NCI-H2029 (cell line): ENCODE results near the gene SMOC2.
A peak's percentile ranks its signal among the peaks of the same experiment; 100 is the strongest.
"Not testable (repeated sequence)": the region's sequence is repeated elsewhere in the genome, so short reads cannot be mapped to it uniquely, and the experiment has no call there.

Experiments
- DNase-seq: peaks from one replicate; lab custom pipeline; 2025; lab: John Stamatoyannopoulos, UW

SMOC2 gene

GRCh38 chr6:168660400-168660945 is 219.5 kb downstream of the SMOC2 start:
- DNase-seq = no peak

GRCh38 chr6:168662301-168662936 is 221.4 kb downstream of the SMOC2 start:
- no peak for DNase-seq

DNA sequence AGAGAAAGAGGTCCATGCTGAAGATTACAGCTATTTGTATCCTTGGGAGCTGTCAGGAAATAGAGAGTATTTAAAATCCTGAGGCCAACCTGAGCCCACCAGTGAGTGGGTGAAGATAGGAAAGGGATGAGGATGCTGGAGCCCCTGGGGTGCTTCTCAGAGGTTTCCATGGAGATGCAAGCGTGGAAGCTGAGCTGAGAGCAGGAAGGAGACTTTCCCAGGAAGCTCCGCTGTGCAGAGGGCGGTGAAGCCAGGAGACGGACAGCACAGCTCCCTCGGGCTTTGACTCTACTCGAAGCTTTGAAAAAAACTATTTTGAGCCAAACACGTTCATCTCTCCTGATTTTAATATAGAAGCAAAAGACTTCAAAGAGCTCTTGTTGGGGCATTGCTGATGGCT is 222.1 kb downstream of the SMOC2 start:
- DNase-seq = no peak

- no peak for DNase-seq
These were observed 224.0 kb downstream of the SMOC2 start for GRCh38 chr6:168664956-168665355.

DNA sequence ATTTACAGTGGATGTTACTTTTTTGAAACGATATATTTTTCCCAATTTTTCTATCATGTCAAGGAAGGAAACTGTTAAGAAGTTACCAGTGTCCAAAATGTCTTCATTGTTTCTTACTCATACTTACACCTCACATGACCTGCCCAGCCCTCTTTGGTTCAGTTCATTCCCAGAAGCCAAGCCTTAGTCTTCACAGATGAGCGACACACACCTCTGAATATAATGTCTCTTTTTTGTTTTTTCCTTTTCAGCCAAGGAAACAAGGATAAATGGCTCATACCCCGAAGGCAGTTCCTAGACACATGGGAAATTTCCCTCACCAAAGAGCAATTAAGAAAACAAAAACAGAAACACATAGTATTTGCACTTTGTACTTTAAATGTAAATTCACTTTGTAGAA is 225.2 kb downstream of the SMOC2 start:
- no peak for DNase-seq

DNA sequence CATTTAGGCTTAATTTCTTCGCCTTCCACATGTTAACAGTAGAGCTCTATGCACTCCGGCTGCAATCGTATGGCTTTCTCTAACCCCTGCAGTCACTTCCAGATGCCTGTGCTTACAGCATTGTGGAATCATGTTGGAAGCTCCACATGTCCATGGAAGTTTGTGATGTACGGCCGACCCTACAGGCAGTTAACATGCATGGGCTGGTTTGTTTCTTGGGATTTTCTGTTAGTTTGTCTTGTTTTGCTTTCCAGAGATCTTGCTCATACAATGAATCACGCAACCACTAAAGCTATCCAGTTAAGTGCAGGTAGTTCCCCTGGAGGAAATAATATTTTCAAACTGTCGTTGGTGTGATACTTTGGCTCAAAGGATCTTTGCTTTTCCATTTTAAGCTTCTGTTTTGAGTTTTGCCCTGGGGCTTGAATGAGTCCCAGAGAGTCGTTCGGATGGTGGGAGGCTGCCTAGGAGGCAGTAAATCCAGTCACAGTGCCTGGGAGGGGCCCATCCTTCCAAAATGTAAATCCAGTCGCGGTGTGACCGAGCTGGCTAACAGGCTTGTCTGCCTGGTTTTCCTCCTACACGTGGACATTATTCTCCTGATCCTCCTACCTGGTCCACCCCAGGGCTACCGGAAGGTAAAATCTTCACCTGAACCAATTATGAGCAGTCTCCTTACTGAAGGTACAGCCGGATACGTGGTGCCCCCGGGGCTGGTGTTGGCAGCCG is 225.9 kb downstream of the SMOC2 start:
- no peak for DNase-seq

DNA sequence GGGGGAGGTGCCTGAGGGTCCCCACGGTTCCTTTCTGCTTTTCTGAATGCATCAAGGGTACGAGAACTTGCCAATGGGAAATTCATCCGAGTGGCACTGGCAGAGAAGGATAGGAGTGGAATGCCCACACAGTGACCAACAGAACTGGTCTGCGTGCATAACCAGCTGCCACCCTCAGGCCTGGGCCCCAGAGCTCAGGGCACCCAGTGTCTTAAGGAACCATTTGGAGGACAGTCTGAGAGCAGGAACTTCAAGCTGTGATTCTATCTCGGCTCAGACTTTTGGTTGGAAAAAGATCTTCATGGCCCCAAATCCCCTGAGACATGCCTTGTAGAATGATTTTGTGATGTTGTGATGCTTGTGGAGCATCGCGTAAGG is 226.4 kb downstream of the SMOC2 start:
- DNase-seq = no peak

- no peak for DNase-seq
These were observed 229.5 kb downstream of the SMOC2 start for GRCh38 chr6:168670401-168670985.

DNA sequence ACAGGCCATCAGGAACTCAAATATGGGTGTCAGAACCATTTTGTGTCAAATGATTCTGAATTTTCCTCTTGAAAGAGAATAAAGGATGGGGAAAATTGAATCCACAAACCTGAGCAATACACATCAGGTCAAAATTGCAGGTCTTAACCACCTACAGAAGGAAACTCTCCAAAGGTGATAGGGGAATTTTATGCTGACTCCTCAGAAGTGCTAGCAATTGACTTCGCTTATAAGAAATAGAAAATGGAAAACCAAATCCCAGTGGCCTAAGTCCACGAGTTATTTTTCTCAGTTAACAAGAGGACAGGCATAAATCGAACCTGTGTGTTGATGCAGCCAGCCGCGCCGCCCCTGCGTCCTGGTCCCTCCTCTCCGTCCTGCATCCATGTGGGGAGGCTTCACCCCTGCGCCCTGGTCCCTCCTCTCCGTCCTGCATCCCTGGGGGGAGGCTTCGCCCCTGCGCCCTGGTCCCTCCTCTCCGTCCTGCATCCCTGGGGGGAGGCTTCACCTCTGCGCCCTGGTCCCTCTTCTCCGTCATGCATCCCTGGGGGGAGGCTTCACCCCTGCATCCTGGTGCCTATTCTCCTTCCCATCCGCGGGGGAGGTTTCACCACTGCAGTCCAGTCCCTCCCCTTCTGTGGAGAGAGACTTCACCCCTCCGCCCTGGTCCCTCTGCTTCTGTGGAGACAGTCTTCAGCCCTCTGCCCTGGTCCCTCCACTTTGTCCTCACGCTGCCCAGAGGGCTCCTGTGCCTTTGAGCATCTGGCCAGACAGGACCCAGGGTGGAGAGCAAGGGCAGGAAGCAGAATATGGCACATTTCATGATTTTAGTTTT is 230.3 kb downstream of the SMOC2 start:
- no peak for DNase-seq

DNA sequence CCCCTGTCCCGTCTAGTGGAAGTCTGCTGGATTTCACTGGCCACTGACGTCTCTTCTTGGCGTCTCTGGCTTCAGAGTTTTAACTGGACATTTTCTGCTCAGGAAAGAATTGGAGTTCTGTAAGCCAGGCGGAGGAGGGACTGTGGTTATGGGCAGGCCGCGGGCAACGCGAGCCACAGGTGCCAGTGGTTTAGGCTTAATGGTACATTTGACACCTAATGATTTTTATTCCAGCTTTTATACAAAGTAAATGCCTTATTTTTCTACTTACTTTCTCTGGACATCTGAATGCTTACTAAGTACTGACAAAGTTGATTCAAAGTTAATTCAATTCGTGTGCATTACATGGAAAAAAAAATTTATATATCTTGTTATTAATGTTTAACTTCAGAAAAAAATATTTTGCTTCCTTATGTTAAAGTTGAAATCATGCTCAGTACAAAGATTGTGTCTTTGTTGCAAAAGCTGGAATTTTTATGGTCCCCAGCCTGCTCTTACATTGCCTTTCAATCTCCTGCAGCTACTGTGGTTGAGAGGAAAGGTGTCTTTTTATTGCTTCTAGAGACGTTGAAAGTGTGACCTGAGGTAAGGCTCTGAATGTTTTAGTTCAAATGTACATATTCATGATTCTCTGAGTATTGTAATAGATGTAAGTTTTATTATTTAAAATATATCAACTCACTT is 231.0 kb downstream of the SMOC2 start:
- no peak for DNase-seq

DNA sequence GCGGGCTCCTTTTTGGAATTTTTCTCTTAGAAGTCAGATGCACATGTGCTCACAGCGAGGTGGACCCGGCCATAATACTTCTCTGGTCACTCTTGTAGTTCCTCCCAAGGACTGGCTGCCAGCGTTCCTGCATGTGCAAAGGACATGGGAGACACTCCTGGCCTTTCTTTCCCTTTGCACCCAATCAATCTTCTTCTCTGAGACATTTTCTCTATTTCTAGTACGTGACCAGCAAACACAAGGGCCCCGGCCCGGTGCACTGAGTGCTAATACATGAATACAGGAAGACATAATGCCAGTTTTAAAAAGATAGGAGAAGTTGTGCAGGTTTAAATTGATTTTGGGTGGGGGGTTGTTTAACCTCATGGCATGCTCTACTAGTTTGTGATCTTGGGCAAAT is 233.6 kb downstream of the SMOC2 start:
- no peak for DNase-seq

- DNase-seq = no peak
These were observed 234.4 kb downstream of the SMOC2 start for GRCh38 chr6:168675375-168675774.

DNA sequence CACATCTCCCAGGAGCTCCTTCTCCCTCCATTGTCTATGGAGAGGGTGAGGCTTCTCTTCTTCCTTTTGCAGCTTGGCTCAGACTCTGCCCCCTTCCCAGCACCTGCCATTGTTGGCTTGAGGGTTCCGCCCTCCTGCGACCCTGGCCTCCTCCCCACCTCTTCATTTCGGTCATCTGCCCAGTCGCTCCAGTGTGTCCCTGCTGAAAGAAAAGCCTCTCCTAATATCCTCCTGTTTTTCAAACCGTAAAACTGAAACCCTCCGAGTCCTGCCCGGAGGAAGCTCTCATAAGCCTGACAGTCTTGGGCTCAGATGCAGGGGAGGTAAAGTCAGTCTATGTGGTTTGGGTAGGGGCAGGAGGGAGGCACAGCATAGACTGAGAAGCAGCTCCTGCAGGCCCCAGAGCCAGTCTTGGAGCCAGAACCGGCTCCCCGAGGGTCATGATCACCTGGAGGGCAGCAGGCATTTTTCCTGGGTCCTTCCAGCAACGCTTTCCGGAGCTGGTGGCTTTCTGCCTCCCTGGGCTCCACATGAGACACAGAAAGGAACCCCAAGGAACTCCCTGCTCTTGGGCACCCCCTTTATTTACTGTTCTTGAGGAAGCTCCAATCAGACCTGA is 235.1 kb downstream of the SMOC2 start:
- DNase-seq = no peak

DNA sequence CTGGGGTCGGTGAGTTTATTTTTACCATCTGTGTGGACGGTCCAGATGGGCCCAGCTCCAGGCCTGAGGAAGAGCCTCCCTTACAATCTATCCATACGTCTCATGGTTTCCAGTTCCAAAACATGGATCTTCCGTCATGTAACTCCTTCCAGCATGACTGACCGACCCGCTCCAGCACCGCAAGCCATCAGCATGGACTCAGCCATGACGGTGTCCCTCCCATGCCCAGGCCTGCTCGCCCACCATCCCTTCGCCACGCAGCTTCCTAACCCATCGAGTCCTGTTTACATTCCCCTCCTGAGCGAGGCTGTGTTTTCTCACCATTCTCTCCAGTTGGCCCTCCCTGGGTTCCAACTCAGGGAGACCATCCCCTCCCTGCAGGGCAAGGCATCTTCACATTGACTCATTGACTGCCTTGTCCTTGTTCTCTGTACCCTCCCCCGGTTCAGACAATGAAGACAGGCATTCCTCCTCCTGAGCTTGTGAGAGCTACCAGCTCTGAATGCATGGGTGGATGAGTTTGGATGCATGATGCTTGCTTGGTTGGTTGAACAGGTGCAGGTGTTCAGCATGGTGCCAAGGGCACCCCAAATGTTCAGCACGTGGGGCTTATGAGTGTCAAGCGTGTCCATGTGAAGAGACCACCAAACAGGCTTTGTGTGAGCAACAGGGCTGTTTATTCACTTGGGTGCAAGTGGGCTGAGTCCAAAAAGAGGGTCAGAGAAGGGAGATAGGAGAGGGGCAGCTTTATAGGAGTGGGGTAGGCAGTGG is 235.8 kb downstream of the SMOC2 start:
- DNase-seq = no peak

DNA sequence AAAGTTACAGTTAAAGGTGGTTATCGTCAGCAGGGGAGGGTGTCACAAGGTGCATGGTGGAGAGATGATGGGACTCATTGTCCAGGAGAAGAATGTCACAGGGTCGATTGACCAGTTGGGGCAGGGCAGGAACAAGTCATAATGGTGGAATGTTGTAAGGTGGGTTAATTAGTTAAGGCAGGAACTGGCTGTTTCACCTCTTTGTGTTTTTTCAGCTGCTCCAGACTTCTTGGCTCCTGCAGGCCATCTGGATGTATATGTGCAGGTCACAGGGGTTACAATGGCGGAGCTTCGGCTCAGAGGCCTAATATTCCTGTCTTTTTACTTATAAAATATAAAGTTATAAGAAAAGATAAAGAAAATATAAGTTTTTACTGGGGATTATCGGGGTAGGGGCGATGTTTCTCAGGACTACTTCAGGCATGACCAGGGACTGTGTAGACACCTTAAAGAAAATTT is 236.4 kb downstream of the SMOC2 start:
- not testable (repeated sequence) for DNase-seq

GRCh38 chr6:168678077-168678476 is 237.1 kb downstream of the SMOC2 start:
- peak; percentile 49 for DNase-seq

DNA sequence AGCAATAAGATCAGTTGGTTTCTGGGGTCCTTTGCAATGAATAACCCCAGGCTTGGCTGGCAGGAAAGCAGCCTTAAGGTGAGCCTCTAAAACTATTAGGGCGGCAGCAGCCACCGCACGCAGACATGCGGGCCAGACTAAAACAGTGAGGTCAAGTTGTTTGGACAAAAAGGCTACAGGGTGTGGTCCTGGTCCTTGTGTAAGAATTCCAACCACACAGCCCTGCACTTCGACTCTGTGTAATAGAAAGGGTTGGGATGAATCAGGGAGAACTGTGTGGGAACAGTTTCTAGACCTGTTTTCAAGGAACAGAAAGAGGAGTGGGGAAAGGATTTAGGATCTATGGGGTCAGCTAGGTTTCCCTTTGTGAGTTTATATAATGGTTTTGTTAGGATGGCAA is 237.6 kb downstream of the SMOC2 start:
- DNase-seq = no peak

DNA sequence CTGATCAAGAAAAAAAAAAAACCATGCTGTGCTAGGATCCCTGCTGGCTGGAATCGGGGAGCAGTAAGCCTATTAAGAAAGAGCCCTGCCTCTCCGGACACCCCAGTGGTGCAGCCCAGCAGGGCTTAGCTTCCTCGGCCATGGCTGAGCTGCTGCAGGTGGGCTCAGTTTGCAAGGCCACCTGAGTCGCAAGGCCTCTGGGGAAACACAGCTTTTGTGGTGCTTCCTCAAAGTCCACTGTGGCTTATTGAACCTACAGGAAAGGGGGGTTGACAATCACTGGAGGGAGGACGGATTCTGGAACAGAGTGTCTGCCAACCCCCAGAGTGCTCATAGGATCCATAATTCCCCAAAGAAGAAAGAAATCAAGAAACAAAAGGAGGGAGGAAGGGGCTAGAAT is 240.8 kb downstream of the SMOC2 start:
- no peak for DNase-seq

DNA sequence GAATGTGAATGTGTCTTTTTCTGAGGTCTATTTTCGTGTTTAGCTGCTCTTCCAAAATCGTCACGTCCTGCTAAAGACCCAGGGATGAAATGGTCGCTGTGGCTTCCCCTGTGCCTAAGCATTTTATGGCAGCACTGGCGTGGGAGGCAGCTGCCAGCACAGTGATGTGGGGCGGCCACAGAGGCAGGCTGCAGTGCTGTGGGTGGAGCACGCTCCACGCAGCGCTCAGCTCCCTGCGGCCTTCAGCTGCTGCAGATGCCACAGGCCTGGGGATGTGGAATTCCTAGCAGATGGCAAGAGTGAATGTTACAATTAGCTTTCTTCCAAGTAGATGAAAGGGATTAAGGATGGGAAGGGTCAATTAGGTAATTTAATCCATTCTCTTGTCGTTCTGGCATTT is 242.6 kb downstream of the SMOC2 start:
- no peak for DNase-seq

- no peak for DNase-seq
These were observed 243.5 kb downstream of the SMOC2 start for GRCh38 chr6:168684471-168684870.
